ENCODE measurements around the gene KIDINS220.

KIDINS220 gene

DNA sequence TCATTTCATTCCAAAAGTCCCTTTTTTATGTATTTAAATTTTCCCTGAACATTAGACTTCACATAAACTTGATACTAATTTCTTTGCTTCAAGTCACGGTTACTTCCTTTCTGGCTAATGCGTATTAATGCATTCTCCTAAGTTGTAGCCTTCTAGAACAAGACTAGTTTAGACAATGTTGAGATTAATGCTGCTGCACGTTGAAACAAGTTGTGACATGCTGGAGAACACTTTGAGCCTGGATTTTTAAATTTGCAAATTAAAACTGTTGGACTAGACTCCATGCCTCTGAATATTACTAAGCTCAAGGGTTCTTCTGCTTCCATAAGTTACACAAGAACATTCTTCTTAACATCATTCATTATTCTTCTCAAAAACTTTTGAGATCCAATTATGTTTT lies 126.5 kb downstream of the KIDINS220 start:
- no peak overlapping the region for H3K27ac ChIP-seq
- H3K4me1 ChIP-seq: no peaks in the 10 kb centered on the region
- H3K9me3 ChIP-seq (replicated peaks in 1 of 11): peaks cover 28 to 54% (median 37%) of the 10 kb centered on the region in 11 experiments
- no peaks in the 10 kb centered on the region for H4K20me1 ChIP-seq
- no peak for TF ChIP-seq Cebpa-rat (IDR thresholded peaks at IDR 0.05)
- H3K36me3 ChIP-seq: no peaks in the 10 kb centered on the region
- H3K9ac ChIP-seq: no peak overlapping the region
- no peak overlapping the region for H3K4me3 ChIP-seq
- H3K27me3 ChIP-seq: no peaks in the 10 kb centered on the region
- no peak overlapping the region for H3K4me2 ChIP-seq

- Histone ChIP-seq H3K9ac (no peak overlapping the region), H3K4me3 (no peak overlapping the region), H3K27me3 (no peaks in the 10 kb centered on the region), H3K4me1 (no peaks in the 10 kb centered on the region), H3K27ac (no peak overlapping the region), H3K36me3 (no peaks in the 10 kb centered on the region), H3K4me2 (no peak overlapping the region), H4K20me1 (no peaks in the 10 kb centered on the region), H3K9me3 (replicated peaks in 1 of 11) (peaks cover 15 to 44% (median 24%) of the 10 kb centered on the region in 11 experiments)
- TF ChIP-seq Cebpa-rat (IDR thresholded peaks at IDR 0.05): no peak
These were observed 127.8 kb downstream of the KIDINS220 start for GRCh38 chr2:8709611-8710010.

GRCh38 chr2:8704906-8705305 lies 132.5 kb downstream of the KIDINS220 start:
- H4K20me1 ChIP-seq: no peaks in the 10 kb centered on the region
- no peaks in the 10 kb centered on the region for H3K36me3 ChIP-seq
- H3K27me3 ChIP-seq: no peaks in the 10 kb centered on the region
- no peak overlapping the region for H3K9ac ChIP-seq
- no peak overlapping the region for H3K4me2 ChIP-seq
- no peak for TF ChIP-seq Cebpa-rat (IDR thresholded peaks at IDR 0.05)
- no peak overlapping the region for H3K27ac ChIP-seq
- H3K9me3 ChIP-seq (replicated peaks in 1 of 11): peaks cover 11 to 36% (median 18%) of the 10 kb centered on the region in 11 experiments; a peak in 20 of 22 replicates
- no peak overlapping the region for H3K4me3 ChIP-seq
- no peaks in the 10 kb centered on the region for H3K4me1 ChIP-seq

GRCh38 chr2:8701681-8702379 lies 135.6 kb downstream of the KIDINS220 start:
- Histone ChIP-seq H3K36me3 (no peaks in the 10 kb centered on the region), H3K9ac (no peak overlapping the region), H3K9me3 (replicated peaks in 1 of 11) (peaks cover under 1 to 12% (median 7%) of the 10 kb centered on the region in 11 experiments; a peak in 17 of 22 replicates), H4K20me1 (no peaks in the 10 kb centered on the region), H3K4me1 (no peaks in the 10 kb centered on the region), H3K4me3 (no peak overlapping the region), H3K4me2 (no peak overlapping the region), H3K27ac (no peak overlapping the region), H3K27me3 (no peaks in the 10 kb centered on the region)
- no peak for TF ChIP-seq Cebpa-rat (IDR thresholded peaks at IDR 0.05)

DNA sequence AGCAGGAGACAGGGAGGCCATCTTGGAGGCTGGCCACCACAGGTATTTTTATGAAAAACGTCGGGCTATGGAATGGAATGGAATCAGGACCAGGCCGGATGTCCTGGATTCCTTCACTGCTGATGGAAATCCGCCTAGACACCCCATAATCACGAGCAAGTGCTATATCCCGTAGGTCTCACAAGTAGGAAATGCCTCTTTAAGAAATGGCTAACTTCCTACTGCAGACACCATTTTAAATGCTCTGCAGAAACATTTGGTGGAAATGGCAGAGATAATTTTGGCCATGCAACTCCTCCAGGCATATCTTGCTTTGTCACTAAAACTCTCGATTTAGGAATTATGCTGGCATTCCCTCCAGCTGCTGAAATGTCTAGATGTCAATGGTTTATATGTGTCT lies 137.6 kb downstream of the KIDINS220 start:
- H3K9me3 ChIP-seq (replicated peaks in 1 of 11): no peaks in the 10 kb centered on the region
- H3K9ac ChIP-seq: no peak overlapping the region
- H3K4me1 ChIP-seq: no peaks in the 10 kb centered on the region
- no peak overlapping the region for H3K4me2 ChIP-seq
- no peak overlapping the region for H3K4me3 ChIP-seq
- TF ChIP-seq Cebpa-rat (IDR thresholded peaks at IDR 0.05): no peak
- H3K36me3 ChIP-seq: no peaks in the 10 kb centered on the region
- H4K20me1 ChIP-seq: no peaks in the 10 kb centered on the region
- no peak overlapping the region for H3K27ac ChIP-seq
- no peaks in the 10 kb centered on the region for H3K27me3 ChIP-seq

GRCh38 chr2:8697190-8697589 lies 140.2 kb downstream of the KIDINS220 start:
- H3K4me2 ChIP-seq: no peak overlapping the region
- H3K36me3 ChIP-seq: no peaks in the 10 kb centered on the region
- H3K9ac ChIP-seq: no peak overlapping the region
- H3K27me3 ChIP-seq: no peaks in the 10 kb centered on the region
- H3K27ac ChIP-seq: no peak overlapping the region
- H3K4me1 ChIP-seq: peaks cover 0 to 7% (median 0%) of the 10 kb centered on the region in 10 experiments; a peak in 5 of 20 replicates
- H3K9me3 ChIP-seq (replicated peaks in 1 of 11): no peaks in the 10 kb centered on the region
- no peak for TF ChIP-seq Cebpa-rat (IDR thresholded peaks at IDR 0.05)
- no peak overlapping the region for H3K4me3 ChIP-seq
- H4K20me1 ChIP-seq: no peaks in the 10 kb centered on the region

- Histone ChIP-seq H3K27me3 (no peaks in the 10 kb centered on the region), H4K20me1 (no peaks in the 10 kb centered on the region), H3K4me2 (no peak overlapping the region), H3K4me3 (no peak overlapping the region), H3K9ac (no peak overlapping the region), H3K36me3 (no peaks in the 10 kb centered on the region), H3K4me1 (peaks cover 0 to 12% (median 5%) of the 10 kb centered on the region in 10 experiments; a peak in 9 of 20 replicates), H3K9me3 (replicated peaks in 1 of 11) (no peaks in the 10 kb centered on the region), H3K27ac (no peak overlapping the region)
- no peak for TF ChIP-seq Cebpa-rat (IDR thresholded peaks at IDR 0.05)
These were observed 142.7 kb downstream of the KIDINS220 start for GRCh38 chr2:8694737-8695136.

DNA sequence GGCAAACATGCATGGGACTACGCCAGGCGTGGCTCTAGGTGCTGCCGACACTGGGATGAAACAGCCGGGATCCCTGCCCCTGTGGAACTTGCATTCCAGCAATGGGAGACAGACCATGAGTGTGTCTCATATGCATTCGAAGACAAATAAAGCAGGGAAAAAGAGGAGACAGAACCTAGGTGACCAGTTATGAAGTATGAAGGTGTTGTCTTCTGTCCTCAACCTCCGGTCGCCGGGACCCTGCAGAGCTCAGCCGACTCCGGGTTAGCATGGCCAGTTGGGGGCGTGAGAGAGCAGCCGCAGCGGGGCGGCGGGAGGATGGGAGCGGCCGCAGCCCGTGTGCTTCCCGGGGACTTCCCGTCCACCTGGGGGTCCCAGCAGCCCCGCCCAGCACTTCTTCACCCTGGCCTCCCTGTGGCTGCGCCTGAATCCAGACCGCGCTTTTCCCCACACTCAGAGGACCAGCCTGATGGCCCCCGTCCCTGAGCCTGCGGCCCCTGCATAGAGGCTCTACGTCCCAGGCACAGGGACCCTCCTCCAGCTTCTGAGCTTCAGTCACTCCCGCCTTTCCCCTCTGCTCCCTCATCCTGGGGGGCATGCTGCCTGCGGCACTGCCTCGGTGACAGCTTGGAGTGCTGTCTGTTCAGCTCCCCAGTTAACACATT lies 144.1 kb downstream of the KIDINS220 start:
- Histone ChIP-seq H3K9ac (no peak overlapping the region), H3K27me3 (no peaks in the 10 kb centered on the region), H3K36me3 (no peaks in the 10 kb centered on the region), H4K20me1 (no peaks in the 10 kb centered on the region), H3K4me2 (no peak overlapping the region), H3K9me3 (replicated peaks in 1 of 11) (no peaks in the 10 kb centered on the region), H3K27ac (no peak overlapping the region), H3K4me3 (no peak overlapping the region), H3K4me1 (peaks cover 0 to 12% (median 5%) of the 10 kb centered on the region in 10 experiments; a peak in 9 of 20 replicates)
- no peak for TF ChIP-seq Cebpa-rat (IDR thresholded peaks at IDR 0.05)

DNA sequence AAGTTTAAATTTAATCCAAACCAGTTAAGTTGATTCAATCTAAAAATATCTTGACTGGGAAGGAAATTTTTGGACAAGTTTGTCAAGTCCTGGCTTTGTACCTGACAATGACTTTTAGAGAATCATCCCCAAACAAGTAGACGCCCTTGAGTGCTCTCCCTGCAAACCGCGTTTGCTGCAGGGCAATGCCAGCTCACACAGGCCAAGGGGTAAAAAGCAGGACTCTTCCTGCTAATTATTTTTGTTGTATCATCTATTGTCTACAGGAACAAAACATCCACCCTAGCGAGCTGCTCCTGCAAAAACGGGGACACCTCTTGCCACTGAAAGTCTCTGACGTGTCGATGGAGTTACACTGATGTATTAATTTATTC lies 144.6 kb downstream of the KIDINS220 start:
- TF ChIP-seq Cebpa-rat (IDR thresholded peaks at IDR 0.05): no peak
- H3K9ac ChIP-seq: no peak overlapping the region
- no peak overlapping the region; a peak in 2 of 22 replicates for H3K4me2 ChIP-seq
- no peaks in the 10 kb centered on the region for H3K9me3 ChIP-seq (replicated peaks in 1 of 11)
- no peaks in the 10 kb centered on the region for H4K20me1 ChIP-seq
- no peak overlapping the region for H3K4me3 ChIP-seq
- no peaks in the 10 kb centered on the region for H3K27me3 ChIP-seq
- peaks cover 0 to 12% (median 5%) of the 10 kb centered on the region in 10 experiments; a peak in 9 of 20 replicates for H3K4me1 ChIP-seq
- H3K27ac ChIP-seq: no peak overlapping the region
- no peaks in the 10 kb centered on the region for H3K36me3 ChIP-seq

Data from BLaER1 treated with 17β-estradiol and CSF1 and Interleukin-3, amounts not matched to agents 10 nM and 100 nM (cell line).